Trophoblast cell (in vitro differentiated cells and primary cell): Measurements from ENCODE around the gene OMP.

ENCODE experiments used
- DNase-seq, 2 donors: peaks; one replicate each; pipeline ENCODE4 v3.0.0-alpha.2; 2016
- H2AFZ ChIP-seq: 2 replicates; pipeline ENCODE4 v1.6.1; 2013; ENCODE audit warnings: low read length, moderate library complexity, mild to moderate bottlenecking; ENCODE audit not compliant: insufficient read depth, poor library complexity
- H2AK5ac ChIP-seq: 2 replicates; pipeline ENCODE4 v1.6.1; 2013; ENCODE audit warnings: mild to moderate bottlenecking, low read length
- H2BK120ac ChIP-seq: 2 replicates; pipeline ENCODE4 v1.6.1; 2013; ENCODE audit warnings: low read length, mild to moderate bottlenecking, moderate library complexity; ENCODE audit not compliant: insufficient read depth, poor library complexity
- H2BK12ac ChIP-seq: 2 replicates; pipeline ENCODE4 v1.6.1; 2013; ENCODE audit warnings: mild to moderate bottlenecking, low read length, moderate library complexity
- H2BK5ac ChIP-seq: 2 replicates; pipeline ENCODE4 v1.6.1; 2013; ENCODE audit warnings: low read length, low read depth, moderate library complexity, mild to moderate bottlenecking; ENCODE audit not compliant: poor library complexity
- H3K14ac ChIP-seq: 2 replicates; pipeline ENCODE4 v1.6.1; 2013; ENCODE audit warnings: mild to moderate bottlenecking, low read length
- H3K18ac ChIP-seq: 2 replicates; pipeline ENCODE4 v1.6.1; 2013; ENCODE audit warnings: mild to moderate bottlenecking, low read length
- H3K23ac ChIP-seq: 2 replicates; pipeline ENCODE4 v1.6.1; 2013; ENCODE audit warnings: low read length
- H3K27ac ChIP-seq: 2 replicates; pipeline ENCODE4 v1.5.1; 2013; ENCODE audit warnings: low read depth, mild to moderate bottlenecking, inconsistent platforms, low read length, moderate library complexity
- H3K27me3 ChIP-seq: 2 replicates; pipeline ENCODE4 v1.6.1; 2013; ENCODE audit warnings: inconsistent platforms, mild to moderate bottlenecking, low read length, moderate library complexity; ENCODE audit not compliant: insufficient read depth
- H3K36me3 ChIP-seq, 2 experiments: 1 replicate in 1 of 2; 2 replicates in 1 of 2; pipeline ENCODE4 v1.6.1; 2013; ENCODE audit warnings: low read length in 2 of 2, mild to moderate bottlenecking in 2 of 2, moderate library complexity in 1 of 2; ENCODE audit not compliant: insufficient read depth in 2 of 2, control insufficient read depth in 1 of 2
- H3K4ac ChIP-seq: 2 replicates; pipeline ENCODE4 v1.6.1; 2013; ENCODE audit warnings: low read depth, mild to moderate bottlenecking, low read length, moderate library complexity
- H3K4me1 ChIP-seq, 2 experiments: 1 replicate in 1 of 2; 2 replicates in 1 of 2; pipeline ENCODE4 v1.6.1; 2013; ENCODE audit warnings: low read length in 2 of 2, mild to moderate bottlenecking in 2 of 2, moderate library complexity in 1 of 2; ENCODE audit not compliant: insufficient read depth in 2 of 2, control insufficient read depth in 1 of 2
- H3K4me2 ChIP-seq: 2 replicates; pipeline ENCODE4 v1.6.1; 2013; ENCODE audit warnings: inconsistent platforms, mild to moderate bottlenecking, low read length, moderate library complexity
- H3K4me3 ChIP-seq: 2 replicates; pipeline ENCODE4 v1.5.1; 2013; ENCODE audit warnings: mild to moderate bottlenecking, low read depth, low read length, inconsistent platforms
- H3K79me1 ChIP-seq: one replicate; pipeline ENCODE4 v1.6.1; 2013; ENCODE audit warnings: low read length
- H3K79me2 ChIP-seq: 2 replicates; pipeline ENCODE4 v1.6.1; 2013; ENCODE audit warnings: low read length, mild to moderate bottlenecking; ENCODE audit not compliant: control insufficient read depth, insufficient read depth, poor library complexity
- H3K9ac ChIP-seq: 2 replicates; pipeline ENCODE4 v1.6.1; 2013; ENCODE audit warnings: mild to moderate bottlenecking, low read length
- H3K9me3 ChIP-seq: 2 replicates; pipeline ENCODE4 v1.6.1; 2013; ENCODE audit warnings: low read depth, mild to moderate bottlenecking, control low read depth, inconsistent platforms, low read length; ENCODE audit not compliant: insufficient read depth
- H4K12ac ChIP-seq: 2 replicates; pipeline ENCODE4 v1.6.1; 2013; ENCODE audit warnings: low read depth, mild to moderate bottlenecking, low read length, moderate library complexity
- H4K8ac ChIP-seq: 2 replicates; pipeline ENCODE4 v1.6.1; 2013; ENCODE audit warnings: low read depth, mild to moderate bottlenecking, low read length, moderate library complexity
- H4K91ac ChIP-seq: one replicate; pipeline ENCODE4 v1.6.1; 2013; ENCODE audit warnings: low read depth, mild to moderate bottlenecking, low read length, moderate library complexity
- WGBS: extraction: QIAGEN DNeasy Blood & Tissue Kit; methylation state at CpG from one replicate; pipeline ENCODE4 v1.1.7; 2013; ENCODE audit warnings: missing lambda C conversion rate; ENCODE audit not compliant: insufficient read length, insufficient coverage; ENCODE audit errors: extremely low coverage; 5-methylcytosine and 5-hydroxymethylcytosine counted together

The OMP gene

DNA sequence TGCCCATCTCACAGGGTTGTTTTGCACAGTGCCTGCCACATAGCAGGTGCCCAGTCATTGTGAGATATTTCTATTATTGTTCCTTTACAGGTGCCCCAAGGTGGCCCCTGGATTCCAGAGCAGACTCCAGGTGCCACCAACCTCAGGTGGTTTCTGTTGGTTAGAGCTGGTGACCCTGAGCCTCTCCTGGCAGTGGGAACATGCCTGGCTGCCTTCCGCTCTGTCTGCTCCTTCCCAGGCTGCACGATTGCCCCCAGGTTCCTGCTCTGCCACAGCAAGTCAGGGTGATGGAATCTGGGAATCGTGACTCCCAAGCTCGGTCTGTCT lies 12.6 kb upstream of the OMP start:
- no peak overlapping the region for H2BK12ac ChIP-seq
- H2AK5ac ChIP-seq: no peak overlapping the region
- no CpG with 5 or more reads among the region's 4 CpGs for WGBS
- H3K4ac ChIP-seq: no peak overlapping the region
- no peak overlapping the region for H3K27ac ChIP-seq
- no peaks in the 10 kb centered on the region for H3K36me3 ChIP-seq
- no peak overlapping the region for H4K12ac ChIP-seq
- no peak overlapping the region for H3K4me3 ChIP-seq
- no peak overlapping the region for H3K14ac ChIP-seq
- H3K23ac ChIP-seq: no peak overlapping the region
- H2BK120ac ChIP-seq: no peak overlapping the region
- no peak overlapping the region for H3K18ac ChIP-seq
- H3K79me1 ChIP-seq: no peaks in the 10 kb centered on the region
- no peak overlapping the region for H2AFZ ChIP-seq
- no peak overlapping the region for H3K4me2 ChIP-seq
- no peak overlapping the region for H4K91ac ChIP-seq
- no peak overlapping the region for H2BK5ac ChIP-seq
- H3K9ac ChIP-seq: no peak overlapping the region
- no peaks in the 10 kb centered on the region for H3K27me3 ChIP-seq
- DNase-seq: no peak
- no peak overlapping the region for H4K8ac ChIP-seq
- no peaks in the 10 kb centered on the region for H3K79me2 ChIP-seq
- H3K9me3 ChIP-seq: no peaks in the 10 kb centered on the region
- H3K4me1 ChIP-seq: peaks cover 12 to 14% of the 10 kb centered on the region in 2 experiments

DNA sequence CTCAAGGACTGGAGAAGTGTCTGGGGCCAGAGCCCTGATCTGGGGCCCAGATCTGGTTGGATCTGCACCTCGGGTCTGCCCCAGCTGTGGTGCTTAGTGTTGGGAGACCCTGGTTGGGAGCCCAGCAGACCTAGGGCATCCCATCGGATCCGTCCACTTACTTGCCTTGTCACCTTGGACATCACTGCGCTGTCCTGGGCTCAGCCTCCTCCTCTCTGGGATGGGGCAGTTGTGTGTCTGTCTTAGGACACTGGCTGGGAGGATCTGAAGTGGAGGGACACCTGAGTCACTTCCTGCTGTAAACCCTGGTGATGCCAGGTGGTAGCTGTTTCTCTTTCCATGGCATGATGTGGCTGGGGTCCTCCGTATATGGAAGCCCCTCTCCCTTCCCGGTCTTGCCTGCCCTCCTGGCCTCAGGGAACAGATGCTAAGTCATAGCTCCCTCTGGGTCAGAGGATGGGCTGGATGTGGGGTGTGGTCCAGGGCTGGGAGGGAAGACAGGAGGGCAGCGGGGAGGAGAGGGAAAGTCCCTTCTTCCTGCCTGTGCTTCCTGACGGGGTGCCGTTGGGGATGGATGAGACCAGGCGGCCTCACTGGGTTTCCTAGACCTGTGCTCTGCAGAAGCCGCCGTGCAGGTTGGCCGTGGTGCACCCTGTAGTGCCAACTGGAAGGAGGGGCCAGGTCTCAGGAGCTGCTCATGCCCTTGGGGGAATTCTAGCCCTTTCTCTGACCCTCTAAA lies 12.1 kb upstream of the OMP start:
- H3K23ac ChIP-seq: no peak overlapping the region
- no peak for DNase-seq
- no CpG with 5 or more reads among the region's 13 CpGs for WGBS

DNA sequence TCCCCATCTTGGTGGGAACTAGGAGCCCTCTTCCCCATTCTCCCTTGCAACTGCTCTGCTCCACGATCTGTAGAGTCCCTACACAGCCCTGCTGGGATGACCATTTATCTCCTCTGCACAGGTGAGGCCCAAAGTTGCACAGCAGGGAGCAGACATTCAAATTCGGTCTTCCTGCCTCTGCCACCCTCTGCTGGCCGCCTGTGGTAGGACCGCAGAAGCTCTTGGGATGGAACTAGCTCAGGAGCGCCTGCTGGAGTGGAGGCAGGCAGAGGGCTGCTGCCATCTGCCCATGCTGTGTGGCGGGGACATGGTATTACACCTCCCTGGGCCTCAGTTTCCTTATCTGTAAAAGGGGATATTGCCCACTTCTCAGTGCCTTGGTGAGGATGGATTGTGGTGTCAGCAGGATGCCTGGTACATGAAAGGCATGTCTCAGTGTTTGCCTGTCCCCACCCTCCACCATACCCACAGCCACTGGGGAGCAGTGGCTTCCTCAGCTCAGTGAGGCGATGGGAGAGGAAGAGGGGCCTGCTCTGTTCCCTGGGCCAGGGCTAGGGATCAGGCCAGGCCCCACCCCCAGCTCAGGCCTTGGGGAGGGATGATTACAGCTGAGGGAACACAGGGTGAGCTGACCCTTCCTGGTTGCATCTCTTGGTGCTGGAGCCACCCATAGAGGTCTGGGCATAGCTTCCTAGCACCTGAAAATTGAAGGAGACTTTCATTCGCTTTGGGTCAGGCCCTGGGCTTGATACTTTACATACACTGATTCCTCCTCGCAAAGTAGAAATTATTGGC lies 11.3 kb upstream of the OMP start:
- Histone ChIP-seq H3K4me3 (no peak overlapping the region), H3K4me1 (peaks cover 12 to 14% of the 10 kb centered on the region in 2 experiments), H2AK5ac (no peak overlapping the region), H3K9me3 (no peaks in the 10 kb centered on the region), H2BK12ac (no peak overlapping the region), H4K8ac (no peak overlapping the region), H3K4me2 (no peak overlapping the region), H3K23ac (no peak overlapping the region), H3K4ac (no peak overlapping the region), H4K91ac (no peak overlapping the region), H3K9ac (no peak overlapping the region), H2AFZ (no peak overlapping the region), H3K27me3 (no peaks in the 10 kb centered on the region), H3K36me3 (no peaks in the 10 kb centered on the region), H4K12ac (no peak overlapping the region), H3K79me1 (no peaks in the 10 kb centered on the region), H3K79me2 (no peaks in the 10 kb centered on the region), H2BK5ac (no peak overlapping the region), H2BK120ac (no peak overlapping the region), H3K18ac (no peak overlapping the region), H3K14ac (no peak overlapping the region), H3K27ac (no peak overlapping the region)
- DNase-seq: peak; percentile 77 to 87
- WGBS: no CpG with 5 or more reads among the region's 9 CpGs

More for the DNA sequence above, 12.1 kb upstream of the OMP start:
- no peak overlapping the region for H4K12ac ChIP-seq
- H3K79me1 ChIP-seq: no peaks in the 10 kb centered on the region
- no peaks in the 10 kb centered on the region for H3K27me3 ChIP-seq
- no peak overlapping the region for H3K4ac ChIP-seq
- H3K14ac ChIP-seq: no peak overlapping the region
- no peaks in the 10 kb centered on the region for H3K9me3 ChIP-seq
- H3K9ac ChIP-seq: no peak overlapping the region
- peaks cover 12 to 14% of the 10 kb centered on the region in 2 experiments for H3K4me1 ChIP-seq
- H3K4me2 ChIP-seq: no peak overlapping the region
- no peak overlapping the region for H3K4me3 ChIP-seq
- no peak overlapping the region for H3K18ac ChIP-seq
- H2BK12ac ChIP-seq: no peak overlapping the region
- no peak overlapping the region for H2AFZ ChIP-seq
- H2BK5ac ChIP-seq: no peak overlapping the region
- no peak overlapping the region for H3K27ac ChIP-seq
- no peak overlapping the region for H4K8ac ChIP-seq
- H3K36me3 ChIP-seq: no peaks in the 10 kb centered on the region
- H4K91ac ChIP-seq: no peak overlapping the region
- H2BK120ac ChIP-seq: no peak overlapping the region
- no peaks in the 10 kb centered on the region for H3K79me2 ChIP-seq
- no peak overlapping the region for H2AK5ac ChIP-seq

DNA sequence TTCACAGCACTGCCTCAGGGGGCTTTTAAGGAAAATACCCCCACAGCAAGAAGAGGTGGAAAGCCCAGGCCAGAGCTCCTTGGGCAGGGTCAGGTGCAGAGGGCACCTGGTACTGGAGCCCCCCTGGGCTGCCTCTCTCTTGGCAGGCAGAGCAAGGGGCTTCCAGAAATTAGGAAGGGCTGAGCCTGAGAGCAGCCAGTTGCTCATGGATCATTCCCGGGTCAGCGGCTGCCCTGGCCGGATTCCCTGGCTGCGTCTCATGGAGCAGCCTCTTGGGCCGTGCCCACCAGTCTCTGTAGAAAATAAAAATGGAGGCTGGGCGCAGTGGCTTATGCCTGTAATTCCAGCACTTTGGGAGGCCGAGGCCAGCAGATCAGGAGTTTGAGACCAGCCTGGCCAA lies 10.3 kb upstream of the OMP start:
- Histone ChIP-seq H2BK12ac (no peak overlapping the region), H3K27ac (no peak overlapping the region), H2AFZ (no peak overlapping the region), H3K4me3 (no peak overlapping the region), H3K4me2 (no peak overlapping the region), H3K79me2 (no peaks in the 10 kb centered on the region), H3K18ac (no peak overlapping the region), H2BK120ac (no peak overlapping the region), H3K9me3 (no peaks in the 10 kb centered on the region), H3K79me1 (no peaks in the 10 kb centered on the region), H4K8ac (no peak overlapping the region), H3K23ac (no peak overlapping the region), H4K91ac (no peak overlapping the region), H3K27me3 (no peaks in the 10 kb centered on the region), H3K36me3 (no peaks in the 10 kb centered on the region), H4K12ac (no peak overlapping the region), H2BK5ac (no peak overlapping the region), H3K9ac (no peak overlapping the region), H3K4me1 (peaks cover 12 to 14% of the 10 kb centered on the region in 2 experiments), H3K4ac (no peak overlapping the region), H3K14ac (no peak overlapping the region), H2AK5ac (no peak overlapping the region)
- no peak for DNase-seq
- WGBS: no CpG with 5 or more reads among the region's 7 CpGs
